PC-3 (cell line): ENCODE data around the gene CDK4.

Source experiments
- EZH2 ChIP-seq: fragments of 300-600 bp; sonication (generic); IDR thresholded peaks from one replicate; pipeline ENCODE4 v1.6.1; 2017; ENCODE audit warnings: antibody characterized with exemption, mild to moderate bottlenecking, low read length; ENCODE audit not compliant: unreplicated experiment
- TF ChIP-seq, protein P1 (sequence below): fragments of 300-600 bp; sonication (generic); conservative IDR thresholded peaks from 2 replicates; pipeline ENCODE4 v1.5.1; 2017; ENCODE audit warnings: antibody characterized with exemption, low read depth, mild to moderate bottlenecking, low read length

DNA sequence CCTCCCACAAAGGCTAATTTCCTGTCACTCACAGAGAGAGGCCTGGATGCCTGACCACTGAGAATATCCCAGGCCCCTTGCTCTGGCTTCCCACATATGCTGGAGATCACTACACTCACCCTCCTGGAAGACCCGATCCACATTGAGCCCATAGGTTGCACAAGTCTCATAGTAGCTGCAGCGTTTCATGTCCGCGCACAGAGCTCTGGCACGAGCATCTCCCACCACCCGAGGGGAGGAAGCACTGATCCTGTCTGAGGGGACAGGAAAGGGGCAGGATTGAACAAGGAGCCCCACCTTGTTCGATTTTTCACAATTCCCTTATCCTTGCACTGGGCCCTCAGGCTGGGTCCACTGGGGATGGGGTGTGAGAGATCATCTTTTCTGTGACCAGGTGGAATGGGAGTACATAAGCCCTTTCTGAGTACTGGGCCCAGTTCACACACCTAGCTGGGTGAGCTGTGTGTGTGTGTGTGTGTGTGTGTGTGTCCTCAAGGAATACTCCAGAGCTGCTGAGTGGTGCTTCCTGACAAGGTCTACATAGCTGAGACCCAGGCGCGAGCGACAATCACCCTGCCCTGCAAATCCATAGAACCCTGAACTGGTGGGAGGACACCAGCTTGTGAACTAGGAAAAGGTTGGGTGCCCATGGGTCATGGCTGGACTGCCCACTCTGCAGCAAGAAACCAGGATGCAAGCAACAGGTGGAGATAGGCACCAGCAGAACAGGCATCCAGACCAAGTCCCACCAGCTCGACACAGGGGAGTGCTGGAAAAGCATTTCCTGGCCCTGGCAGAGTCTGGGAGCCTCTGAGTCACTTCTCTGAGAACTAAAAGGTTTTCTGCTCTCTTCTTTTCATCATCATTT, 19.1 kb downstream of the CDK4 start:
- TF ChIP-seq, protein P1, sequence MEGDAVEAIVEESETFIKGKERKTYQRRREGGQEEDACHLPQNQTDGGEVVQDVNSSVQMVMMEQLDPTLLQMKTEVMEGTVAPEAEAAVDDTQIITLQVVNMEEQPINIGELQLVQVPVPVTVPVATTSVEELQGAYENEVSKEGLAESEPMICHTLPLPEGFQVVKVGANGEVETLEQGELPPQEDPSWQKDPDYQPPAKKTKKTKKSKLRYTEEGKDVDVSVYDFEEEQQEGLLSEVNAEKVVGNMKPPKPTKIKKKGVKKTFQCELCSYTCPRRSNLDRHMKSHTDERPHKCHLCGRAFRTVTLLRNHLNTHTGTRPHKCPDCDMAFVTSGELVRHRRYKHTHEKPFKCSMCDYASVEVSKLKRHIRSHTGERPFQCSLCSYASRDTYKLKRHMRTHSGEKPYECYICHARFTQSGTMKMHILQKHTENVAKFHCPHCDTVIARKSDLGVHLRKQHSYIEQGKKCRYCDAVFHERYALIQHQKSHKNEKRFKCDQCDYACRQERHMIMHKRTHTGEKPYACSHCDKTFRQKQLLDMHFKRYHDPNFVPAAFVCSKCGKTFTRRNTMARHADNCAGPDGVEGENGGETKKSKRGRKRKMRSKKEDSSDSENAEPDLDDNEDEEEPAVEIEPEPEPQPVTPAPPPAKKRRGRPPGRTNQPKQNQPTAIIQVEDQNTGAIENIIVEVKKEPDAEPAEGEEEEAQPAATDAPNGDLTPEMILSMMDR, result no peak
- no peak for TF ChIP-seq EZH2
